Fibroblast of the aortic adventitia (primary cell): Measurements from ENCODE around the gene NSUN5. TPM values are rescaled to one million over a fixed set of nuclear protein-coding genes. Genes with fewer than 3 reads are reported as not detected.
"Not testable (repeated sequence)": the region's sequence is repeated elsewhere in the genome, so short reads cannot be mapped to it uniquely, and the experiment has no call there.

Source experiments
- DNase-seq: peaks from one replicate; pipeline ENCODE4 v3.0.0-alpha.2; 2010; ENCODE audit warnings: low read depth
- H3K4me3 ChIP-seq: 2 replicates; pipeline ENCODE4 v1.5.1; 2011; ENCODE audit warnings: low read depth, mild to moderate bottlenecking, control low read depth, low read length, moderate library complexity
- CTCF ChIP-seq: IDR thresholded peaks from 2 replicates; pipeline ENCODE4 v1.5.1; 2011; ENCODE audit warnings: mild to moderate bottlenecking, low read length, control low read depth, inconsistent platforms; ENCODE audit not compliant: insufficient read depth
- small RNA-seq: library from RNA; depleted of rRNA; stranded (forward); fragments of <200 nt; gene quantifications from one replicate; pipeline ENCODE3, GENCODE V24; 2012
- total RNA-seq: library from RNA; depleted of rRNA; stranded (reverse); fragments of >200 nt; gene quantifications from 2 replicates; pipeline ENCODE4 v1.2.3, GENCODE V29; 2012; ENCODE audit warnings: low replicate concordance

Gene NSUN5
- total RNA-seq, 1 donor, result 16.7 TPM

DNA sequence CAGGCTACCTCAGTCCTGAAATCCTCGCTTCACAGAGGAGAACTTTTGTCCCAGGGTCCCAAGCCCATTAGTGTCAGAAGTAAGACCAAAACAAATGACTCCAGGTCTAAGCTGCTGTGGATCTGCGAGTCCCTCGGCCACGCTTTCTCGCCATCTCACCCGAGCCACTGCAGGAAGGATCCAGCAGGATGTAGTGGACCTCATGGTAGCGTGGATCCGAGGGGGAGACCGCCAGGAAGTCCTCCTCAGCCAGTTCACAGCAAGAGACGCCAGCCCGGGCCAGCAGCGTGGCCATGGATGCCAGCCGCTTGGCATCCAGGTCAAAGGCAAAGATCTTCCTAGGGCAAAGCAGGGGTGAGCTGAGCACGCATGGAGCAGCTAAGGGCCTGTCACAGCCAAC, 4.6 kb downstream of the NSUN5 start:
- H3K4me3 ChIP-seq, result no peak overlapping the region
- DNase-seq, result no peak
- TF ChIP-seq CTCF, result no peak

DNA sequence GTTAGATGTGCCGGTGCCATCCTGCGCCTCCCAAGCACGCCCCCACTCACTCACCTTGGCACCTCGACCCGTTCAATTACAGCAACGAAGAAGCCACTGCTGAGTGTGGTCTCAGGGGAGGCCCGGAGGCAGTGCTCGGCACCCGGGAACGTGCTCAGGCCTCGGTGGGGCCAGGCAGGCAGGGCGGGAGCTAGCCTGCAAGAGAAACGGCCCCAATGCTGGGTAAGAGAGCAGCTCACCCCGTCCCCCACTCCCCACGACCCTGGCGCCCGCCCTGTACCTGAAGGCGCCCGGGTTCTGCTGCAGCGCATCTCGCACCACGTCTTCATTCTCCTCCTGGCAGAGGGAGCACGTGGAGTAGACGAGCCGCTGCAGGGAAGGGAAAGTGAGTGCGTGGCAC, 5.1 kb downstream of the NSUN5 start:
- TF ChIP-seq CTCF, result no peak
- H3K4me3 ChIP-seq, result no peak overlapping the region
- DNase-seq, result no peak

DNA sequence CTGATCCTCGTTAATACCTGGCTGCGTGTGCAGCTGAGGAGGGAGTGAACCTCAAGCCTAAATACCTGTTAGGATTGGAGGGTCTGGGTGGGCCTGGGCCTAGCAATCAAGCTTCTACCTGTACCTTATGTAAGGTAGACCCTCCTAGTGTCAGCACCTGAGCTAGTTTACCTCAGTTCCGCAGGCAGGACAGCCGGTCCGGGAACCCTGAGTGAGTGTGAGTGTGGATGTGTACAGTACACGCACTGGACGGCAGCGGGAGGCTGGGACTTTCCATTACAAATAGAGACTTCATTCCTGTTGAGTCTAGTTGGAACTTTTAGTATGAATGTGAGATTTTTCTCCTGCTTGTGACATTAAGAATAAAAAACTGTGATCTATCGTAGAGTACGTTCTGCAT, 5.8 kb downstream of the NSUN5 start:
- DNase-seq, H3K4me3 ChIP-seq: not testable (repeated sequence)

DNA sequence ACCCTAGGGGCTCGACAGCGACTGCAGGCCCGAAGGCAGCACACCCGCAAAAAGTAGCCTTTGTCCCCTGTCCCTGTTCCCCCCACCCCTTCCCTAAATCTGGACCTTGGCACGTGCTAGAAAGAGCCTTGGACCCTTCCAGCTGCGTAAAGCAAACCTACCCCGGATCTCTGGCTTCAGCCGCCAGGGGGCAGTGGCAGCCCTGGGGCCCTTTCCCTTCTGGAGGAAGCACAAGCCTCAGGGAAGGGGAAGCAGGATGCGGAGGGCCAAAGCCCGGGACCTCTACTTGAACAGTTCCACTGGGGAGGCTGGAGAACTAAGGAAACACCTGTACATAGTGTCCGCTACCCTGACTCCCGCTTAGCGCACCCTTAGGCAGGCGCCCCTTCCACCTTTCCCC, 7.5 kb downstream of the NSUN5 start:
- H3K4me3 ChIP-seq, DNase-seq: not testable (repeated sequence)

DNA sequence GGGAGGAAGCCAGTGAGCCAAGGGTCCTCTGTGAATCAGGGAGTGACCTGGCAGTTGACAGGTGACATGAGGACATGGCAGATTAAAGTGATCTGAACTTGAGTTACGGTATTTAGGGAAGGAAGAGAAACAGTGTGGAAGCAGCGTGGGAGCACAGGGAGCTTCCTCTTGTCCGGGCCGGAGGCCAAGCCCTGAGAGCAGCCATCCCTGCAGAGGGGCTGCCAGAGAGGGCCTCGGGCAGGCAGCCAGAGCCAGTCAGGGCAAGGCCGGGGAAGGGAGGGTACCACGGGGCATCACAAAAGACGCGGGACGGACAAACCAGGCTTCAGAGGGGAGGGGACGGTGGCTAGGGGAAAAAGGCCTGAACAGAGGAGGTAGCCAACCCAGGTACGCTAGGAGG, 8.8 kb downstream of the NSUN5 start:
- not testable (repeated sequence) for DNase-seq, H3K4me3 ChIP-seq

DNA sequence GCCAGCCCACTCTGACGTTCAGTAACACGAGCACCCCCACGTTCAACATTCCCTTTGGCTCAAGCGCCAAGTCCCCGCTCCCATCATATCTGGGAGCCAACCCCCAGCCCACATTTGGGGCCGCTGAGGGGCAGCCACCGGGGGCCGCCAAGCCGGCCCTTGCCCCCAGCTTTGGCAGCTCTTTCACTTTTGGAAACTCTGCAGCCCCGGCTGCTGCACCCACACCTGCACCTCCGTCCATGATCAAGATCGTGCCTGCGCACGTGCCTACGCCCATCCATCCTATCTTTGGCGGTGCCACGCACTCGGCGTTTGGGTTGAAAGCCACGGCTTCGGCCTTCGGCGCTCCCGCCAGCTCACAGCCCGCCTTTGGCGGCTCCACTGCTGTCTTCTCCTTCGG, 10.9 kb downstream of the NSUN5 start:
- DNase-seq, H3K4me3 ChIP-seq: not testable (repeated sequence)

GRCh38 chr7:73297235-73297634, 11.4 kb downstream of the NSUN5 start:
- not testable (repeated sequence) for DNase-seq, H3K4me3 ChIP-seq

GRCh38 chr7:73277210-73277609, 31.4 kb downstream of the NSUN5 start:
- DNase-seq, H3K4me3 ChIP-seq: not testable (repeated sequence)

GRCh38 chr7:73267813-73268212, 40.8 kb downstream of the NSUN5 start:
- not testable (repeated sequence) for DNase-seq, H3K4me3 ChIP-seq

GRCh38 chr7:73266719-73267368, 41.8 kb downstream of the NSUN5 start:
- not testable (repeated sequence) for DNase-seq, H3K4me3 ChIP-seq

- DNase-seq, H3K4me3 ChIP-seq: not testable (repeated sequence)
Measured at GRCh38 chr7:73262416-73262815, 46.2 kb downstream of the NSUN5 start.

Small RNA genes lying within 50 kb of the gene (small RNA-seq; reads per million reads assigned to genes)
- gene RNU6-1080P, result not detected

Other genes starting within 250 kb of the NSUN5 start
- 0.08 TPM in 1 of 2 replicates, not detected in the other for gene SPDYE9, start 222.8 kb downstream of the NSUN5 start, total RNA-seq
- gene TRIM50, start 19.3 kb upstream of the NSUN5 start, total RNA-seq, result not detected in 2 replicates
- gene FKBP6, start 19.3 kb upstream of the NSUN5 start, total RNA-seq, result not detected in 2 replicates
- 0.25 and 0.27 TPM in 2 replicates for gene FZD9, start 125.0 kb upstream of the NSUN5 start, total RNA-seq
- gene BAZ1B, start 213.5 kb upstream of the NSUN5 start, total RNA-seq, result 75.6 and 175 TPM in 2 replicates
- gene BCL7B, start 248.9 kb upstream of the NSUN5 start, total RNA-seq, result 23.4 and 34.2 TPM in 2 replicates